Hippocampal formation (tissue), 2 donors: Measurements from ENCODE around the gene OBSCN.

Experiments used
- DNase-seq, 2 donors: peaks; one replicate each; lab custom pipeline; 2025; lab: John Stamatoyannopoulos, UW

Gene OBSCN

GRCh38 chr1:228278432-228278941 is 70.6 kb downstream of the OBSCN start:
- DNase-seq, result no peak

- no peak for DNase-seq
Observed at GRCh38 chr1:228279011-228279721, 71.3 kb downstream of the OBSCN start.

GRCh38 chr1:228279722-228280105 is 71.9 kb downstream of the OBSCN start:
- DNase-seq, result no peak

- DNase-seq, result no peak
Observed at GRCh38 chr1:228280106-228280901, 72.5 kb downstream of the OBSCN start.

GRCh38 chr1:228280961-228281591 is 73.2 kb downstream of the OBSCN start:
- no peak for DNase-seq

- DNase-seq, result no peak
Observed at GRCh38 chr1:228281631-228282328, 73.9 kb downstream of the OBSCN start.

GRCh38 chr1:228282329-228283042 is 74.6 kb downstream of the OBSCN start:
- DNase-seq, result no peak

- no peak for DNase-seq
Observed at GRCh38 chr1:228283043-228283371, 75.2 kb downstream of the OBSCN start.

- DNase-seq, result no peak
Observed at GRCh38 chr1:228283476-228284147, 75.8 kb downstream of the OBSCN start.

GRCh38 chr1:228284148-228284495 is 76.3 kb downstream of the OBSCN start:
- DNase-seq, result no peak

- DNase-seq, result no peak
Observed at GRCh38 chr1:228284521-228284920, 76.7 kb downstream of the OBSCN start.

- DNase-seq, result no peak
Observed at GRCh38 chr1:228285661-228286504, 78.0 kb downstream of the OBSCN start.

- no peak for DNase-seq
Observed at GRCh38 chr1:228286505-228287417, 78.9 kb downstream of the OBSCN start.

- no peak for DNase-seq
Observed at GRCh38 chr1:228287541-228288425, 79.9 kb downstream of the OBSCN start.

GRCh38 chr1:228288536-228289238 is 80.8 kb downstream of the OBSCN start:
- DNase-seq, result no peak

GRCh38 chr1:228289239-228289849 is 81.5 kb downstream of the OBSCN start:
- no peak for DNase-seq
